ENCODE measurements around the gene CHRNB2.

The CHRNB2 gene

DNA sequence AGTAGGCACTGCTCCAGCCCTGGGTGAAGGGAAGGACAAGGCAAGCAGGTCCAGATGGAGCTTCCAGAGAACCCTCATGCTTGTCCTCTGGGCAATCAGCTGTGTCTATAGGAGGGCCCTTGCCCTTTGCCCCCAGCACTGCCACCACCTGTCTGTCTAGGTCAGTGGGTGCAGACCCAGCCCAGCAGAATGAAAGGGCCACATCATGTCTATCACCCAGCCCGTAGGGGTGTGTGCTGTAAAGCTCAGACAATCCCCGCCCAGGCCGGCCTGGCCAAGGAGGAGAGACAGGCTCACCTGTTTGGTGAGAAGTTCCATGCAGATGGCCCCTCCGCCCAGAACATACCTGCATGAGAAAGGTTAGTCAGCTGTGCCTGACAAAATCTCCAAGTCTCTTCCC lies 16.1 kb upstream of the CHRNB2 start:
- no peak for DNase-seq (ENCODE audit: low read depth in 1 of 2, low spot score in 1 of 2)

GRCh38 chr1:154552036-154552435 lies 15.5 kb upstream of the CHRNB2 start:
- DNase-seq (ENCODE audit: low read depth in 1 of 2, low spot score in 1 of 2) = no peak

- DNase-seq (ENCODE audit: low read depth in 1 of 2, low spot score in 1 of 2) = no peak
Observed at GRCh38 chr1:154553056-154554030, 14.2 kb upstream of the CHRNB2 start.

DNA sequence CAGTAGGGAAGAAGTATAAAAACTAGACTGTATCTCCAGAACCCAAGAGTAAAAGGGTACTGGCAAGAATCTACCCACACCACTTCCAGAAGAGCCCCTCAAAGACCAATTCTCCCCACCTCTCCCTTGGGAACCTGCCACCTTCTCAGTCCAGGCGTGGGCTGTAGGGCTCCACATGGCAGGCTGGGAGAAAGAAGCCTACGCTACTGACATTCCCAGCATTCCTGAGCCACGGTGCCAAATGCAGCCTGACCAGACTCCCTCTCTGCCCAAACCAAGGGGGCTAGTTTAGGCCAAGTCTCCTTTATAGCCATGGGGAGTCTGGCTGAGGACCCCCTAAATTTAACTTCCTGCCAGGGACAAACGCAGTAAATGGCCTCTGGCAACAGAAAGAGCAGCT lies 11.2 kb upstream of the CHRNB2 start:
- DNase-seq (ENCODE audit: low read depth in 1 of 2, low spot score in 1 of 2) = no peak

GRCh38 chr1:154557248-154557938 lies 10.2 kb upstream of the CHRNB2 start:
- no peak for DNase-seq (ENCODE audit: low read depth in 1 of 2, low spot score in 1 of 2)

GRCh38 chr1:154557939-154558719 lies 9.4 kb upstream of the CHRNB2 start, which contains the start of gene UBE2Q1:
Gene UBE2Q1 (minus strand): TSS chr1:154558662. CDS start chr1:154558553, 109 bp downstream.
- DNase-seq (ENCODE audit: low read depth in 1 of 2, low spot score in 1 of 2) = no peak

DNA sequence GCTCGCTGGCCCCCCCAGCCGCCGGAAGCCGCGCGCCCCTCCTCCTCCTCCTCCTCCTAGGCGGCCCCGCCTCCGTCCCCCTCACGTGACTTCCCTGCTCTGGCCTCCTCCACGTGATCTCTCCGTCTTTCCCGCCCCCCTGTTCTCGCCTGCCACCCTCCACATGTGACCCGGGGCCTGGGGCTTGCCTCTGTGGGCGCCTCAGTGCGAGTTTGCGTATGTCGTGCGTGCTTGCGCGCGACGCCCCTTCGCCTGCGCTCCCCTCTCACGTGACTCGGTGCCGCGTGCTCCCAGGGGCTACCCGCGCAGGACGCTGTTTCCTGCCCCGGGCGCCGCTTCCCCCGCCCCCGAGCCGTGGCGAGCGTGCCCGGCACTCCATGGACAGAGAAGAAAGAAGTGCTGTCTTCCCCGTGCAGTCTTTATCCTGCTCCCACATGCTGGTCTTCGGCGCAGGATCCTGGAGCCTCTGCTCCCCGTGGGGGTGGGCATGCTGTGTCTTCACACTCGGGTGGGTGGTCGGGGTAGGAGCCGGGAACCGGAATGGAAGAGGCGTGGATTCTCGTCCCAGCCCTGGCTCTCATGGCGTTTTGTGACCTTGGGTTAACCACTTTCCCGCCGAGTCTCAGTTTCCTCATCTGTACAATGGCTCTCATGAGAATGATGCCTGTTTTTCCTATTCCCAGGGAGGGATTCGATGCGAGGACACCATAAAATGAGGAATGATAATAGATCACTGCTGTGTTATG lies 8.7 kb upstream of the CHRNB2 start:
- DNase-seq (ENCODE audit: low read depth in 1 of 2, low spot score in 1 of 2) = peak; percentile 98 to 99

GRCh38 chr1:154559466-154560044 lies 8.0 kb upstream of the CHRNB2 start:
- peak; percentile 53 to 57 for DNase-seq (ENCODE audit: low read depth in 1 of 2, low spot score in 1 of 2)

GRCh38 chr1:154565876-154566275 lies 1.7 kb upstream of the CHRNB2 start:
- no peak for DNase-seq (ENCODE audit: low read depth in 1 of 2, low spot score in 1 of 2)

- DNase-seq (ENCODE audit: low read depth in 1 of 2, low spot score in 1 of 2) = no peak
Observed at GRCh38 chr1:154568157-154568815, 708 bp downstream of the CHRNB2 start.

DNA sequence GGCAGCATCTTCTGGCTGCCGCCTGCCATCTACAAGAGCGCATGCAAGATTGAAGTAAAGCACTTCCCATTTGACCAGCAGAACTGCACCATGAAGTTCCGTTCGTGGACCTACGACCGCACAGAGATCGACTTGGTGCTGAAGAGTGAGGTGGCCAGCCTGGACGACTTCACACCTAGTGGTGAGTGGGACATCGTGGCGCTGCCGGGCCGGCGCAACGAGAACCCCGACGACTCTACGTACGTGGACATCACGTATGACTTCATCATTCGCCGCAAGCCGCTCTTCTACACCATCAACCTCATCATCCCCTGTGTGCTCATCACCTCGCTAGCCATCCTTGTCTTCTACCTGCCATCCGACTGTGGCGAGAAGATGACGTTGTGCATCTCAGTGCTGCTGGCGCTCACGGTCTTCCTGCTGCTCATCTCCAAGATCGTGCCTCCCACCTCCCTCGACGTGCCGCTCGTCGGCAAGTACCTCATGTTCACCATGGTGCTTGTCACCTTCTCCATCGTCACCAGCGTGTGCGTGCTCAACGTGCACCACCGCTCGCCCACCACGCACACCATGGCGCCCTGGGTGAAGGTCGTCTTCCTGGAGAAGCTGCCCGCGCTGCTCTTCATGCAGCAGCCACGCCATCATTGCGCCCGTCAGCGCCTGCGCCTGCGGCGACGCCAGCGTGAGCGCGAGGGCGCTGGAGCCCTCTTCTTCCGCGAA lies 3.8 kb downstream of the CHRNB2 start:
- DNase-seq (ENCODE audit: low read depth in 1 of 2, low spot score in 1 of 2) = no peak

- DNase-seq (ENCODE audit: low read depth in 1 of 2, low spot score in 1 of 2) = no peak
Observed at GRCh38 chr1:154571964-154572288, 4.3 kb downstream of the CHRNB2 start.

GRCh38 chr1:154572468-154573167 lies 5.0 kb downstream of the CHRNB2 start:
- DNase-seq (ENCODE audit: low read depth in 1 of 2, low spot score in 1 of 2) = no peak

- no peak for DNase-seq (ENCODE audit: low read depth in 1 of 2, low spot score in 1 of 2)
Observed at GRCh38 chr1:154573168-154573510, 5.6 kb downstream of the CHRNB2 start.

DNA sequence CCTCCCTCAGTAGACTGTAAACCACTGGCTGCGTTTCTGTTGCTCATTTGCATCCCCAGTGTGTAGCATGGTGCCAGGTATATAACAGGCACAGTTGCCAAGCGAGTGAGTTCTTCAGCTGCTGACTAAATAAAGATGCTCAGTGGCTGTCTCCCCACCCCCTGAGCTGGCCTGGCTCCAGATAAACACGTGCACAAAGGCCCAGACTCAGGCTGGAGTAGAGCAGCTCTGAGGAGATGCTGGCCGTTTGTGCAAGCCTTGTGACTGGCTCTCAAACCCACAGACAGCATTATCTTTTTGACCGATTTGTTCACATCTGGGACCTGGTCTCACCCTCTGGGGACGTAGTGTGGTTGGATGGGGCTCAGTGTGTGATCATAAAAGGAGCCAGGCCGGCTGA lies 7.1 kb downstream of the CHRNB2 start:
- DNase-seq (ENCODE audit: low read depth in 1 of 2, low spot score in 1 of 2) = no peak

DNA sequence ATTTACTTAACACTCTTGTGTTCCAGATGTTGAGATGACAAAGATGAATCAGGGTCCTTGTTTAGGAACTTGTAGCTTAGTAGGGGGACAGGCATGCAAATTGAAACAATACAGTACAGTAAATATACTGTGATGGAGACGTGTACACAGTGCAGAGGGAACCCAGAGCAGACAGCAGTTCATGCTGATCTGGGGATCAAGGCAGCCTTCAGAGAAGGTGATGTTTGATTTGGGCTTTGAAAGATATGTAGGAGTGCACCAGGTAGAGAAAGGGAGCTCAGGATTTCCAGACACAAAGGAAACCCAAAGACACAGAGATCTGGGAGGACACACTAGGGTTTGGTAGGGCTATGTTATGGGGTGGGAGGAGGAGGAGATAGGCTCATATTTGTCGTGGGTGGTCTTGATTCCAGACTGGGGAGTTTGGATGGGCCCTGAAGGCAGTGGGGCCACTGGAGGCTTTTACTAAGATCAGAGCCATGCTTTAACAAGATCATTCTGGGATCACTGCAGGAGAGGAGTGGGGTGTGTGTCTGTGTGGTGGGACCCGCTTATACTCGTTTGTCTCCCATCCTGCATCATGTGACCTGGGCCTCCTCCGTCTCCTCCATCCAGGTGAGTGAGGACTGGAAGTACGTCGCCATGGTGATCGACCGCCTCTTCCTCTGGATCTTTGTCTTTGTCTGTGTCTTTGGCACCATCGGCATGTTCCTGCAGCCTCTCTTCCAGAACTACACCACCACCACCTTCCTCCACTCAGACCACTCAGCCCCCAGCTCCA lies 7.8 kb downstream of the CHRNB2 start:
- no peak for DNase-seq (ENCODE audit: low read depth in 1 of 2, low spot score in 1 of 2)

DNA sequence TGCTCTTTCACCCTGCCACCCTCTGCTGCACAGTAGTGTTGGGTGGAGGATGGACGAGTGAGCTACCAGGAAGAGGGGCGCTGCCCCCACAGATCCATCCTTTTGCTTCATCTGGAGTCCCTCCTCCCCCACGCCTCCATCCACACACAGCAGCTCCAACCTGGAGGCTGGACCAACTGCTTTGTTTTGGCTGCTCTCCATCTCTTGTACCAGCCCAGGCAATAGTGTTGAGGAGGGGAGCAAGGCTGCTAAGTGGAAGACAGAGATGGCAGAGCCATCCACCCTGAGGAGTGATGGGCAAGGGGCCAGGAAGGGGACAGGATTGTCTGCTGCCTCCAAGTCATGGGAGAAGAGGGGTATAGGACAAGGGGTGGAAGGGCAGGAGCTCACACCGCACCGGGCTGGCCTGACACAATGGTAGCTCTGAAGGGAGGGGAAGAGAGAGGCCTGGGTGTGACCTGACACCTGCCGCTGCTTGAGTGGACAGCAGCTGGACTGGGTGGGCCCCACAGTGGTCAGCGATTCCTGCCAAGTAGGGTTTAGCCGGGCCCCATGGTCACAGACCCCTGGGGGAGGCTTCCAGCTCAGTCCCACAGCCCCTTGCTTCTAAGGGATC lies 8.5 kb downstream of the CHRNB2 start:
- no peak for DNase-seq (ENCODE audit: low read depth in 1 of 2, low spot score in 1 of 2)
